ENCODE results near the gene DHFR.

DNA sequence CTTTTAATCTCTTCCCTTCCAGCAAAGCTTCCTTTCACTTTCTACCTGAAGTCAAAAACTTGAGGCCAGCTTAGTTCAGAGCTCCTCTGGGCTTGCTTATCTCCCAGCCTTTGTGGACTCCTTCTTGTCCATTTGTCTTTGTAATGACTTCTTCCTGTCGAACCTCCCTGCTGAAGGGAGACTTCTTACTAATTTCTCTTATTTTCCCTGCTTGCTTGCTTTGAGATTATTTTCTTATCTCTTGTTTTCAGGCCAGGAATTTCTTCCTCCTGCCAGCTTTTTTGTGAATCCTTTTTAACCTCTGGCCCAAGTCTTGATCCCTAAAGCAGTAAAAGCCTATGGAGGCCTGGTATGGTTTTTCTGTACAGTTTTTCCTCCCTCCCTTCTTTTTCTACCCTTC lies 46.8 kb upstream of the DHFR start:
- TF ChIP-seq, protein P1, sequence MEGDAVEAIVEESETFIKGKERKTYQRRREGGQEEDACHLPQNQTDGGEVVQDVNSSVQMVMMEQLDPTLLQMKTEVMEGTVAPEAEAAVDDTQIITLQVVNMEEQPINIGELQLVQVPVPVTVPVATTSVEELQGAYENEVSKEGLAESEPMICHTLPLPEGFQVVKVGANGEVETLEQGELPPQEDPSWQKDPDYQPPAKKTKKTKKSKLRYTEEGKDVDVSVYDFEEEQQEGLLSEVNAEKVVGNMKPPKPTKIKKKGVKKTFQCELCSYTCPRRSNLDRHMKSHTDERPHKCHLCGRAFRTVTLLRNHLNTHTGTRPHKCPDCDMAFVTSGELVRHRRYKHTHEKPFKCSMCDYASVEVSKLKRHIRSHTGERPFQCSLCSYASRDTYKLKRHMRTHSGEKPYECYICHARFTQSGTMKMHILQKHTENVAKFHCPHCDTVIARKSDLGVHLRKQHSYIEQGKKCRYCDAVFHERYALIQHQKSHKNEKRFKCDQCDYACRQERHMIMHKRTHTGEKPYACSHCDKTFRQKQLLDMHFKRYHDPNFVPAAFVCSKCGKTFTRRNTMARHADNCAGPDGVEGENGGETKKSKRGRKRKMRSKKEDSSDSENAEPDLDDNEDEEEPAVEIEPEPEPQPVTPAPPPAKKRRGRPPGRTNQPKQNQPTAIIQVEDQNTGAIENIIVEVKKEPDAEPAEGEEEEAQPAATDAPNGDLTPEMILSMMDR (conservative IDR thresholded peaks at IDR 0.05 in 1 of 2, IDR thresholded peaks at IDR 0.05 in 1 of 2; ENCODE audit: extremely low read depth in 1 of 2, insufficient read depth in 1 of 2, low read depth in 1 of 2, low read length in 2 of 2) = no peak
- no peak for TF ChIP-seq EZH2 (IDR thresholded peaks at IDR 0.05; ENCODE audit: borderline replicate concordance, low read length)
